Heart left ventricle (tissue), 16 donors: ENCODE data around the gene SNX9. TPM values are rescaled to one million over a fixed set of nuclear protein-coding genes. Genes with fewer than 3 reads are reported as not detected.

ENCODE experiments used
- ATAC-seq, 4 donors: fragments of 200-7000 bp; cut with Tn5 transposase; one replicate each; pipeline ENCODE4 v1.9.1; 2020 to 2022; ENCODE audit warnings: moderate library complexity in 4 of 4, mild to moderate bottlenecking in 3 of 4, moderate number of reproducible peaks in 1 of 4
- DNase-seq, 5 donors: peaks; one replicate each; pipeline ENCODE4 v3.0.0-alpha.2; 2020
- H3K27ac ChIP-seq, 12 donors: fragments of 200-600 bp; sonication (generic) in 4 of 12; one replicate each; pipeline versions ENCODE4 v1.5.0 to v1.8.0; 2016 to 2022; ENCODE audit warnings: mild to moderate bottlenecking in 2 of 12
- H3K27me3 ChIP-seq, 9 donors: fragments of 200-600 bp; sonication (generic) in 2 of 9; one replicate each; pipeline versions ENCODE4 v1.5.1 to v1.8.0; 2016 to 2022; ENCODE audit warnings: mild to moderate bottlenecking in 3 of 9
- H3K36me3 ChIP-seq, 9 donors: fragments of 200-600 bp; sonication (generic) in 2 of 9; one replicate each; pipeline versions ENCODE4 v1.5.0 to v1.8.0; 2018 to 2022; ENCODE audit warnings: mild to moderate bottlenecking in 2 of 9
- H3K4me1 ChIP-seq, 12 donors: fragments of 200-600 bp; sonication (generic) in 4 of 12; one replicate each; pipeline versions ENCODE4 v1.5.0 to v1.8.0; 2016 to 2022; ENCODE audit warnings: mild to moderate bottlenecking in 3 of 12
- H3K4me3 ChIP-seq, 12 donors: fragments of 200-600 bp; sonication (generic) in 4 of 12; one replicate each; pipeline versions ENCODE4 v1.5.0 to v1.8.0; 2017 to 2022; ENCODE audit warnings: mild to moderate bottlenecking in 9 of 12, moderate library complexity in 4 of 12
- H3K9me3 ChIP-seq, 12 donors: fragments of 200-600 bp; sonication (generic) in 4 of 12; one replicate each; pipeline versions ENCODE4 v1.5.0 to v1.8.0; 2016 to 2022; ENCODE audit warnings: mild to moderate bottlenecking in 1 of 12
- CTCF ChIP-seq, 12 donors: fragments of 200-600 bp; sonication (generic) in 4 of 12; IDR thresholded peaks; one replicate each; pipeline versions ENCODE4 v1.5.0 to v1.8.0; 2018 to 2022; ENCODE audit warnings: antibody characterized with exemption in 12 of 12, mild to moderate bottlenecking in 5 of 12
- POLR2A ChIP-seq, 2 donors: fragments of 450-650 bp; IDR thresholded peaks; one replicate each; pipeline ENCODE4 v1.6.1; 2017; ENCODE audit warnings: antibody characterized with exemption in 2 of 2, mild to moderate bottlenecking in 2 of 2, moderate library complexity in 2 of 2
- WGBS, 4 donors: extraction: QIAGEN DNeasy Blood & Tissue Kit in 2 of 4; methylation state at CpG; one replicate each; pipeline versions ENCODE4 v1.1.5 to v1.1.7; 2013 to 2018; 5-methylcytosine and 5-hydroxymethylcytosine counted together
- intact Hi-C, 10 donors: fragments of 100-400 bp; cut with DNase I; formaldehyde crosslinking; loops; one replicate each; pipeline versions ENCODE4 v1.11.1 to v1.14.2; 2022
- polyA plus RNA-seq, 2 donors: library from polyadenylated mRNA; stranded (reverse); fragments of 200-250 nt; gene quantifications; one replicate each; pipeline ENCODE4 v1.2.3, GENCODE V29; 2013
- total RNA-seq, 9 donors: library from RNA; depleted of rRNA in 2 of 9; stranded (reverse); fragments of >200 nt in 2 of 9; fragmentation: NEBNext Ultra II Directional in 3 of 9; extraction: Animal tissue kit (Norgen Biotek cat#: 25700) in 3 of 9; gene quantifications; one replicate each; pipeline versions ENCODE4 v1.1.0 to v1.2.4, GENCODE V29; 2016 to 2023
- donor health status: ischemic (EF 13 %, LVEDD 7.1; RV severe dilation, severe dysfunction).
- donor health status: healthy with polysubstance abuse.
- donor health status: DM: no; HTN: yes; CAD: no.
- donor health status: DM: no; HTN: no; CAD: no.
- donor health status: ischemic (EF 25% LVEDD 6.9; RV normal size, moderate dysfunction).
- donor health status: ischemic (EF 25% LVEDD 5.7; RV mildly dilated, moderate dysfunction).
- donor health status: healthy.
- donor health status: DM: yes; HTN: yes; CAD: no.
- donor health status: ischemic (EF 35%, LVEDD 5.7; RV mildly dilated, moderate dysfunction).
- donor health status: nonischemic (EF 11% LVEDD 7.7; RV severe dilation, severe dysfunction).
- donor health status: DM: yes; HTN: yes; CAD: no.
- donor health status: PGD.
- donor health status: ischemic (EF 29% LVEDD 5.4; RV normal size, mild dysfunction).
- donor health status: nonischemic (EF 23%, LVEDD 6.1; RV moderate dilation, normal function).

The SNX9 gene
- total and polyA plus RNA-seq, 11 donors: 15.4 to 44.0 (median 30.7) TPM

- ATAC-seq (no peak), DNase-seq (no peak)
- no peaks in the 10 kb centered on the region for H3K9me3 ChIP-seq
- H3K27me3 ChIP-seq: no peaks in the 10 kb centered on the region
- TF ChIP-seq POLR2A (IDR thresholded peaks at IDR 0.05) (no peak), CTCF (IDR thresholded peaks at IDR 0.05) (no peak)
- H3K36me3 ChIP-seq: no peaks in the 10 kb centered on the region
- H3K27ac ChIP-seq: no peak overlapping the region
- 90 to 98% (median 93%) methylated on average over 1 of the region's 1 CpG for WGBS, 4 donors
- intact Hi-C loops: no loop called here
- H3K4me1 ChIP-seq: peaks cover 0 to 19% (median 4%) of the 10 kb centered on the region in 12 donors
- no peak overlapping the region for H3K4me3 ChIP-seq
Measured at GRCh38 chr6:157788180-157788579, 34.9 kb upstream of the SNX9 start.

- Histone ChIP-seq H3K27me3 (no peaks in the 10 kb centered on the region), H3K4me1 (peaks cover 0 to 19% (median 4%) of the 10 kb centered on the region in 12 donors), H3K36me3 (no peaks in the 10 kb centered on the region), H3K9me3 (no peaks in the 10 kb centered on the region), H3K27ac (no peak overlapping the region), H3K4me3 (no peak overlapping the region)
- WGBS, 4 donors: 95 to 98% (median 96%) methylated on average over 3 of the region's 3 CpGs
- DNase-seq: no peak
- ATAC-seq: no peak
- intact Hi-C loops: no loop called here
- TF ChIP-seq CTCF (IDR thresholded peaks at IDR 0.05): no peak
- no peak for TF ChIP-seq POLR2A (IDR thresholded peaks at IDR 0.05)
Measured at GRCh38 chr6:157789297-157789696, 33.7 kb upstream of the SNX9 start.

- no peaks in the 10 kb centered on the region for H3K9me3 ChIP-seq
- no peaks in the 10 kb centered on the region for H3K36me3 ChIP-seq
- intact Hi-C loops: no loop called here
- H3K27ac ChIP-seq: no peak overlapping the region
- DNase-seq (no peak), ATAC-seq (no peak)
- 74 to 87% (median 82%) methylated on average over 15 of the region's 15 CpGs for WGBS, 4 donors
- TF ChIP-seq POLR2A (IDR thresholded peaks at IDR 0.05) (no peak), CTCF (IDR thresholded peaks at IDR 0.05) (no peak)
- H3K27me3 ChIP-seq: no peaks in the 10 kb centered on the region
- H3K4me1 ChIP-seq: peaks cover 0 to 19% (median 4%) of the 10 kb centered on the region in 12 donors
- no peak overlapping the region for H3K4me3 ChIP-seq
Measured at GRCh38 chr6:157789861-157790260, 33.2 kb upstream of the SNX9 start.

GRCh38 chr6:157790548-157791160, 32.4 kb upstream of the SNX9 start:
- Histone ChIP-seq H3K4me3 (no peak overlapping the region), H3K27ac (peak overlapping the region in 2 of 12 donors; percentile 39 to 65), H3K4me1 (peaks cover 0 to 25% (median 4%) of the 10 kb centered on the region in 12 donors), H3K9me3 (no peaks in the 10 kb centered on the region), H3K36me3 (no peaks in the 10 kb centered on the region), H3K27me3 (no peaks in the 10 kb centered on the region)
- DNase-seq (no peak), ATAC-seq (peak in 1 of 4 donors; percentile 42)
- TF ChIP-seq POLR2A (IDR thresholded peaks at IDR 0.05): no peak
- TF ChIP-seq CTCF (IDR thresholded peaks at IDR 0.05): no peak
- intact Hi-C loops: no loop called here
- 55 to 64% (median 57%) methylated on average over 4 of the region's 4 CpGs for WGBS, 4 donors
